Tibial artery (tissue), 4 donors: ENCODE measurements around the gene ACER3.
"Not testable (repeated sequence)": the region's sequence is repeated elsewhere in the genome, so short reads cannot be mapped to it uniquely, and the experiment has no call there.

ENCODE experiments used
- DNase-seq, 2 donors: peaks; one replicate each; pipeline ENCODE4 v3.0.0-alpha.2; 2019
- H3K27ac ChIP-seq, 2 donors: fragments of 200-600 bp; sonication (generic) in 1 of 2; 1 replicate in 1 of 2; 2 replicates in 1 of 2; pipeline ENCODE4 v1.5.1; 2018 to 2019; ENCODE audit warnings: mild to moderate bottlenecking in 1 of 2
- H3K27me3 ChIP-seq, 2 donors: fragments of 200-600 bp; sonication (generic) in 1 of 2; one replicate each; pipeline versions ENCODE4 v1.5.1 to v1.6.0; 2016 to 2019
- H3K36me3 ChIP-seq, 3 donors: fragments of 200-600 bp; sonication (generic) in 2 of 3; one replicate each; pipeline ENCODE4 v1.5.1; 2016 to 2019; ENCODE audit warnings: mild to moderate bottlenecking in 2 of 3
- H3K4me1 ChIP-seq, 4 donors: fragments of 200-600 bp; sonication (generic) in 2 of 4; 1 replicate in 3 of 4; 2 replicates in 1 of 4; pipeline ENCODE4 v1.5.1; 2016 to 2019
- H3K4me3 ChIP-seq, 2 donors: fragments of 200-600 bp; sonication (generic) in 1 of 2; 1 replicate in 1 of 2; 2 replicates in 1 of 2; pipeline ENCODE4 v1.5.1; 2018 to 2019; ENCODE audit warnings: mild to moderate bottlenecking in 2 of 2
- H3K9me3 ChIP-seq, 3 donors: fragments of 200-600 bp; sonication (generic) in 1 of 3; one replicate each; pipeline ENCODE4 v1.5.1; 2016 to 2019
- intact Hi-C: fragments of 100-400 bp; cut with DNase I; formaldehyde crosslinking; loops from one replicate; pipeline ENCODE4 v1.15.0; 2023; ENCODE audit warnings: low total_unique reads
- TF ChIP-seq, protein P1 (sequence below), 2 experiments: fragments of 200-600 bp in 1 of 2; fragments of 450-650 bp in 1 of 2; IDR thresholded peaks; one replicate each; pipeline ENCODE4 v1.5.1; 2017 to 2019; ENCODE audit warnings: antibody characterized with exemption in 2 of 2, mild to moderate bottlenecking in 1 of 2, moderate library complexity in 1 of 2

Gene ACER3

DNA sequence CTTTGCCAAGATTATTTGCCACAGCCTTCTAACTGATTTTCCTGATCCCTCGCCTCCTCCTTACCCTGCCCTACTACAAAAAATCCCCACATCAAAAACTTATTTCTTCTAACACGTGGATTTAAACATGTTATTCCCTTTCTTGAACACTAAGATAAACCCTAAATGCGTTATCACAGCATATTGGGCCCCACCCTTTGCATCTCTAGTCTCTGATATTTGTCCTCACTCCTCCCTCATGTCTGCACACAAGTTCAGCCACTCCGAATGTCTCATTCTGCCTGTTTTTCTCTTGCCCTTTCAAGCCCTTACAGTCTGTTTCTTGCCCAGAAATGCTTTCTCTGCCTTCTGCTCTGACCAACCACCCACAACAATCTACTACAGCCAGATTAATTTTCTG lies 10.6 kb upstream of the ACER3 start:
- Histone ChIP-seq H3K27me3 (no peaks in the 10 kb centered on the region), H3K9me3 (no peaks in the 10 kb centered on the region), H3K4me3 (no peak overlapping the region), H3K36me3 (no peaks in the 10 kb centered on the region), H3K4me1 (peaks cover 0 to 16% (median 6%) of the 10 kb centered on the region in 4 donors), H3K27ac (peak overlapping the region in 1 of 2 donors; percentile 24)
- intact Hi-C loops, result no loop called here
- TF ChIP-seq, protein P1, sequence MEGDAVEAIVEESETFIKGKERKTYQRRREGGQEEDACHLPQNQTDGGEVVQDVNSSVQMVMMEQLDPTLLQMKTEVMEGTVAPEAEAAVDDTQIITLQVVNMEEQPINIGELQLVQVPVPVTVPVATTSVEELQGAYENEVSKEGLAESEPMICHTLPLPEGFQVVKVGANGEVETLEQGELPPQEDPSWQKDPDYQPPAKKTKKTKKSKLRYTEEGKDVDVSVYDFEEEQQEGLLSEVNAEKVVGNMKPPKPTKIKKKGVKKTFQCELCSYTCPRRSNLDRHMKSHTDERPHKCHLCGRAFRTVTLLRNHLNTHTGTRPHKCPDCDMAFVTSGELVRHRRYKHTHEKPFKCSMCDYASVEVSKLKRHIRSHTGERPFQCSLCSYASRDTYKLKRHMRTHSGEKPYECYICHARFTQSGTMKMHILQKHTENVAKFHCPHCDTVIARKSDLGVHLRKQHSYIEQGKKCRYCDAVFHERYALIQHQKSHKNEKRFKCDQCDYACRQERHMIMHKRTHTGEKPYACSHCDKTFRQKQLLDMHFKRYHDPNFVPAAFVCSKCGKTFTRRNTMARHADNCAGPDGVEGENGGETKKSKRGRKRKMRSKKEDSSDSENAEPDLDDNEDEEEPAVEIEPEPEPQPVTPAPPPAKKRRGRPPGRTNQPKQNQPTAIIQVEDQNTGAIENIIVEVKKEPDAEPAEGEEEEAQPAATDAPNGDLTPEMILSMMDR (IDR thresholded peaks at IDR 0.05), result no peak
- no peak for DNase-seq

DNA sequence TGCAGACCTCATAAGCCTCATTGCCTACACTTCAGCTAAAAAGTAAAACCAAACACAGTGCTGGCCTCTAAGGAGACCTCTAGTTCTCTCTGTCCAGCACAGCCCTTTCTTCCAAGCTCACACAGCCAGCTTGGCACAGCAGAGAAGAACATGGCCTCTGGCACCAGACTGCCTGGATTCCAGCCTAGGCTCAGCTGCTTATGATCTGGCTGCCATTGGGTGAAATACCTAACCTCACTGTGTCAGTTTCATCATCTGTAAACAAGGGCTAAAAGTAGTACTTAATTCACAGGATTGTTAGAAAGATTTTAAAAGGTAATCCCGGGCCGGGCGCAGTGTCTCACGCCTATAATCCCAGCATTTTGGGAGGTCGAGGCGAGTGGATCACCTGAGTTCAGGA lies 9.9 kb upstream of the ACER3 start:
- Histone ChIP-seq H3K4me1 (peaks cover 0 to 21% (median 6%) of the 10 kb centered on the region in 4 donors), H3K9me3 (no peaks in the 10 kb centered on the region), H3K27ac (peak overlapping the region in 1 of 2 donors; percentile 24), H3K27me3 (no peaks in the 10 kb centered on the region), H3K36me3 (no peaks in the 10 kb centered on the region), H3K4me3 (no peak overlapping the region)
- TF ChIP-seq, protein P1 (IDR thresholded peaks at IDR 0.05), result no peak
- peak; percentile 68 to 87 for DNase-seq
- intact Hi-C loops, result no loop called here

DNA sequence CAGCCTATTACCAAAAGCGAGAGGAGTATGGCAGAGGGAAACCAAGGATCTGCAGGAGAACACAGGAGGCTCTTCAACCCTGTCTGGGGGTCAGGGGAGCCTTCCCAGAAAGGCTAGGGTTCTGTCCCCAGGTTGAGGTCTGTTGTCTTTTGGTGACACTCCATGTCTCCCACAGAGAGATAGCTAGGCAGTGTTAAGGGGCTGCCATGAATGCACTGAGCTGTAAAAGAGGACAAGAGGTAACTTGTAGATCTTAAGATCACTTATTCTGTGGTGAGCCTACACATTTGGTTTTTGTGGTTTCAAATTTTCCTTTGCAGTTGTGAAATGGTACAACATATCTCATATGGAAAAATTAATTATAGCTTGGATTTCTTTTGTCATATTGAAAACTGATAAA lies 6.0 kb upstream of the ACER3 start:
- no peak for DNase-seq
- H3K4me3 ChIP-seq, result no peak overlapping the region
- no peak overlapping the region for H3K27ac ChIP-seq
- H3K27me3 ChIP-seq, result no peaks in the 10 kb centered on the region
- H3K4me1 ChIP-seq, result peaks cover 0 to 21% (median 6%) of the 10 kb centered on the region in 4 donors
- no peaks in the 10 kb centered on the region for H3K36me3 ChIP-seq
- no peaks in the 10 kb centered on the region for H3K9me3 ChIP-seq
- intact Hi-C loops, result no loop called here
- TF ChIP-seq, protein P1 (IDR thresholded peaks at IDR 0.05), result no peak

DNA sequence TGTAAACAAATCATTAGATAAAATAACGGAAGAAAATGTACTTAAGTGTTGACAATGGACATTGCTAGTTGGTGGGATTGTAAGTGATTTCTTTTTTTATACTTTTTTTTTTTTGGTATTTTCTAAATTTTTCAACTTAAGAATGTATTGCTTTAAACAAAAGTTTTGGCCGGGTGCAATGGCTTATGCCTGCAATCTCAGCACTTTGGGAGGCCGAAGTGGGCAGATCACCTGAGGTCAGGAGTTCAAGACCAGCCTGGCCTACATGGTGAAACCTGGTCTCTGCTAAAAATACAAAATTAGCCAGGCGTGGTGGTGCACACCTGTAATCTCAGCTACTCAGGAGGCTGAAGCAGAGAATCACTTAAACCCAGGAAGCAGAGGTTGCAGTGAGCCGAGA lies 5.0 kb upstream of the ACER3 start:
- intact Hi-C loops, H3K9me3 ChIP-seq, H3K4me3 ChIP-seq, H3K27ac ChIP-seq, H3K27me3 ChIP-seq, H3K36me3 ChIP-seq, DNase-seq: not testable (repeated sequence)
- peaks cover 0 to 15% (median 6%) of the 10 kb centered on the region in 4 donors for H3K4me1 ChIP-seq

DNA sequence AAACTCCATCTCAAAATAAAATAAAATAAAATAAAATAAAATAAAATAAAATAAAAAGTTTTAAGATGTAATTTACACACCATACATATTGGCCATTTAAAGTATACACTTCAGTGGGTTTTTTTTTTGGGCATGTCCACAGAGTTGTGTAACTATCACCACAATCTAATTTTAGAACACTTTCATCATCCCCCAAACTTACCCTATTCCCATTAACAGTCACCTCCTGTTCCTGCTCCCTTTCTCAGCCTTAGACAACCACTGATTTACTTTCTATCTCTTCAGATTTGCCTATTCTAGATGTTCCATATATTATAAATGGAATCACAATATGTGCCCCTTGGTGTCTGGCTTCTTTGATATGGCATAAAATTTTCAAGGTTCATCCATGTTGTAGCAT lies 4.6 kb upstream of the ACER3 start:
- peaks cover 0 to 11% (median 5%) of the 10 kb centered on the region in 4 donors for H3K4me1 ChIP-seq
- DNase-seq, result no peak
- TF ChIP-seq, protein P1 (IDR thresholded peaks at IDR 0.05), result no peak
- H3K9me3 ChIP-seq, result no peaks in the 10 kb centered on the region
- intact Hi-C loops, result no loop called here
- no peaks in the 10 kb centered on the region for H3K27me3 ChIP-seq
- no peaks in the 10 kb centered on the region for H3K36me3 ChIP-seq
- H3K4me3 ChIP-seq, result no peak overlapping the region
- H3K27ac ChIP-seq, result no peak overlapping the region

DNA sequence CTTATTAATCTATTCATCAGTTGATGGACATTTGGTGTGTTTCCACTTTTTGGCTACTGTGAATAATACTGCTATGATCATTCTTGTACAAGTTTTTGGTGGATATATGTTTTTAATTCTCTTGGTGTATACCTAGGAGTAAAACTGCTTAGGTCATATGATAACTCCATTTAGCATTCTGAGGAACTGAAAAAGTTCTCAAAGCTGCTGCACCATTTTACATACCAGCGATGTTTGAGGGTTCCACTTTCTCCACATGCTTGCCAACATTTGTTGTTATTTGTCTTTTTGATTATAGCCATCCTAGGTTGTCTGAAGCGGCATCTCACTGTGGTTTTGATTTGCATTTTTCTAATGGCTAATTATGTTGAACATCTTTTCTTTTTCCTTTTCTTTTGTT lies 4.1 kb upstream of the ACER3 start:
- intact Hi-C loops, result no loop called here
- Histone ChIP-seq H3K4me1 (peaks cover 0 to 13% (median 8%) of the 10 kb centered on the region in 4 donors), H3K27me3 (no peaks in the 10 kb centered on the region), H3K4me3 (no peak overlapping the region), H3K36me3 (no peaks in the 10 kb centered on the region), H3K27ac (no peak overlapping the region), H3K9me3 (no peaks in the 10 kb centered on the region)
- TF ChIP-seq, protein P1 (IDR thresholded peaks at IDR 0.05), result no peak
- no peak for DNase-seq
